22Rv1 (cell line): ENCODE results near the gene MAST4.

Experiments
- H3K27ac ChIP-seq: fragments of 450-650 bp; 2 replicates; pipeline ENCODE4 v1.5.1; 2017
- ZFX ChIP-seq: fragments of 450-650 bp; IDR thresholded peaks from 2 replicates; pipeline ENCODE4 v1.6.1; 2017; ENCODE audit warnings: antibody characterized with exemption, borderline replicate concordance
- TF ChIP-seq, protein P1 (sequence below): fragments of 450-650 bp; IDR thresholded peaks from 2 replicates; pipeline ENCODE4 v1.5.1; 2017; ENCODE audit warnings: mild to moderate bottlenecking

MAST4 gene

DNA sequence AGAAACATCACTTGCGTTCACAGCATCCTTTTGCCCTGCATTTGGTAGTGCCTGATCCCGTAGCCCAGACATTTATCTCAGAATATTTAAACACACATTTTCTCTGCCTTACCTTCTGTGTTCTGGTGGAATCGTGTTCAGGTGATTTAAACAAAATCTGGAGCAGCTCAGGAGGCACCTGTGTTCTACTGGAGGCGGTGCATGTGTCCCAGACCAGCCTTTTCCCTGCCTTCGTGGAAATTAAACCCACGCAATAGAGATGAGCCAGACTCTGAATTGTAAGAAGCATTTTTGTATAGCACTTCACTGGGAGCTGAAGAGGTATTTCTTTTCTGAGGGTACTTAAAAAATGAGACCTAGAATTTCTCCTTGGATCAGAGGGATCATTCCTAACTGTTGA, 212.5 kb downstream of the MAST4 start:
- TF ChIP-seq, protein P1, sequence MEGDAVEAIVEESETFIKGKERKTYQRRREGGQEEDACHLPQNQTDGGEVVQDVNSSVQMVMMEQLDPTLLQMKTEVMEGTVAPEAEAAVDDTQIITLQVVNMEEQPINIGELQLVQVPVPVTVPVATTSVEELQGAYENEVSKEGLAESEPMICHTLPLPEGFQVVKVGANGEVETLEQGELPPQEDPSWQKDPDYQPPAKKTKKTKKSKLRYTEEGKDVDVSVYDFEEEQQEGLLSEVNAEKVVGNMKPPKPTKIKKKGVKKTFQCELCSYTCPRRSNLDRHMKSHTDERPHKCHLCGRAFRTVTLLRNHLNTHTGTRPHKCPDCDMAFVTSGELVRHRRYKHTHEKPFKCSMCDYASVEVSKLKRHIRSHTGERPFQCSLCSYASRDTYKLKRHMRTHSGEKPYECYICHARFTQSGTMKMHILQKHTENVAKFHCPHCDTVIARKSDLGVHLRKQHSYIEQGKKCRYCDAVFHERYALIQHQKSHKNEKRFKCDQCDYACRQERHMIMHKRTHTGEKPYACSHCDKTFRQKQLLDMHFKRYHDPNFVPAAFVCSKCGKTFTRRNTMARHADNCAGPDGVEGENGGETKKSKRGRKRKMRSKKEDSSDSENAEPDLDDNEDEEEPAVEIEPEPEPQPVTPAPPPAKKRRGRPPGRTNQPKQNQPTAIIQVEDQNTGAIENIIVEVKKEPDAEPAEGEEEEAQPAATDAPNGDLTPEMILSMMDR, result no peak
- TF ChIP-seq ZFX, result no peak
- H3K27ac ChIP-seq, result no peak overlapping the region

DNA sequence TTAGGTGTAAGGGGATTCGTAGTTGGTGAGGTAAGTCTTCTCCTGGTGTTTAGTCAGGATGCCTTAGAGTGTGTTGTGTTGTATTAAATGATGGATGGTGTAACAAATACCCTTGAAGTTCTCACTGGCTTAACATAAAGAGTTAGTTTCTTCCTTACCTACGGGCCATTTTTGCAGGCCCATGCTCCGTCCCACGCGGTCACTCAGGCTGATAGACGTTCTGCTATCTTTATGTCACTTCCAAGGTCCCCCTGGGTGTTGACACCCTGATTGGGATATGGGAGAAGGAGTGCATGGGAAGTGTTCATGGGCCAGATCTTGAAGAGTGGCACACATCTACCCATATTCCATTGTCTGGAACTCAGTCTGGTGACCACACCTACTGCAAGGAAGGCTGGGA, 214.0 kb downstream of the MAST4 start:
- TF ChIP-seq ZFX, result no peak
- TF ChIP-seq, protein P1, result no peak
- no peak overlapping the region for H3K27ac ChIP-seq

DNA sequence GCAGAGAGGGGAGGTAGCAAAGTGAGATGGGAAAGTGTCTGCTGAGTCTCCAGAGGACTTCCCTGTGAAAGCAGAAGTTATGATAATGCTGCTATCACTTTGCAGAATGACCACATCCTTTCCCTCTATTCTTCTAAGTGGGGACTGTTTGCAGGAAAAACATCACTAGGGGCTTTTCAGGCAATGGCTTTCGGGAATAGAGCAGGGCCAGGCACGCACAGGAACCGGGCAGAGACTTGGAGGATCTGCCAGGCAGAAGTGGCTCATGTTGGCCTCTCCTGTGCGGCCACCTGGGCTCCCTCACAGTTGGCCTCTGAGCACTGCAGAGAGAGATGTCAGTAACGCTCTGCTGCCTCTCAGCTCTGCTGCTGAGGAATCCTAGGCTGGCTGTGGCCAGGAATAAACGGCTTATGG, 214.7 kb downstream of the MAST4 start:
- TF ChIP-seq ZFX, result no peak
- TF ChIP-seq, protein P1, result no peak
- no peak overlapping the region for H3K27ac ChIP-seq

DNA sequence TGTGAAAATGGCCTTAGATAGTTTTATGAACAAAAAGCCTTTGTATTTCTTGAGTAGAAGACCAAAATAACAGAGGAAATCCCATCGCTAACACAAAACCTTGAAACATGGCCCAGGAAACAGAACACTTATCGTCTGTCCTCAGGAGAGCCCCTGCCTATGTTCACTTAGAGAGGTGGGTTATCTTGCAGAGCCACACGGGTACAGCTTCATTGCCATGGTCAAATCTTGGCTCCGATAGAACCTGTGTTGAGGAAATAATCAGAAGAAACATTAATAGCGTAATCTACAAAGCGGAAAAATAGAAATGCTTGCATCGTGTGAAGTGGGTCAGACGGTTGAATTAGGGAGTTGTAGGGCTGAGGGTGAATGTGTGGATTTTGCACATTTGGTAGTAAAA, 216.1 kb downstream of the MAST4 start:
- no peak for TF ChIP-seq ZFX
- TF ChIP-seq, protein P1, result no peak
- H3K27ac ChIP-seq, result no peak overlapping the region

DNA sequence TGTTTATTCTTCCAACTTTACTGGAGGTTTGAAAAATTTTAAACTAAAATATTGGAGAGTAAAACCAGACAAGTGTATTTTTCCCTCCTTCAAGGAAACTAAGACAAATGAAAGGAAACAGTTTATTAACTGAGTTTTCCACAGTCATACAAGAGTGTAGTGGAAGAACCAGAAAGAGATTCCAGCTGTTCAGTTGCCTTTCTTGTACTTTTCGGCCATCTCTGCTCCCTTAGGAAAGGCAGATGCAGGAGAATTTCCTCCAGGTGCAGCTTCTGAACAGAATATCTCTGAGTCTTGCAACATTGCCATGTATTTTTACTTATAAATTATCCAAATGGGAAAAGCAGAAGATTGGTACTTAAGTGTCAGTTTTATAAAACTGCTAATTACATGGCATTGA, 217.1 kb downstream of the MAST4 start:
- H3K27ac ChIP-seq, result no peak overlapping the region
- TF ChIP-seq ZFX, result no peak
- TF ChIP-seq, protein P1, result no peak

DNA sequence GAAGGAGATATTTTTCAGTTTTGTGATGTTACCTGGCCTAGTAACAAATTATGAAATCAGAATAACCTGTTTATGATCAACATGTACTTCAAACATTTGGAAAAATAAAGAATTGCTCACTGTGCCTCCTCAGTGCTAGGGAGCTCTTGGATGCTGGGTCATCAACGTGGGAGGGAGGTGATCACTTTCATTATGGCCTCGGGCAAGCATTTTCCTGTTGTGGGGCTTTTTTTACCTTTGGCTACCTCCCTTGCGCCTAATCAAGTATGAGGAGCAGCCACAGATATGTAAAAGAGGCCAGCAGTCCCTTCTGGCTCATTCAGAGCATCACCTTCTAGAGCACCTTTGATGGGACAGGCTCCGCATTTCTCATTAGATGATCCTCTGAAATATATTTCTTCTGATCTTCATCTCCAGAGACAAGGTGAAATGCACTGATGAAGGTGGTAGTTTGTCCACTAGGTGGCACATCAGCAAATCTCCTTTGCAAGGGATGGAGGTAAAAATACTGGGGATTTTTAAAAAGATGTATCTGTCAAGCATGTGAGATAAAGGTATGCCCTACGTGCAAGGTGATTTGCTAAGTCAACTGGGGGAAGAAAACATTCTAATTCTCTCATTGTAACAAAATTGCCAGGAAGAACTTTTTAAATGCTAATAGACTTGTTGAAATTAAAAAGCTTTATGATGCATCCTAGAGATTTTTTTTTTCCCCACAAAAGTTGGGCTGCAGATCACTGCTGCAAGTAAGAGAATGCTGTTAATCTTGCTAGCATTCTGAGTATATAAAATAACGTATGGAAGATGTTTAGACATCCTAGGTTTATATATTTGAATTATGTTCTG, 218.2 kb downstream of the MAST4 start:
- H3K27ac ChIP-seq, result no peak overlapping the region
- TF ChIP-seq, protein P1, result peak; percentile 89
- no peak for TF ChIP-seq ZFX

DNA sequence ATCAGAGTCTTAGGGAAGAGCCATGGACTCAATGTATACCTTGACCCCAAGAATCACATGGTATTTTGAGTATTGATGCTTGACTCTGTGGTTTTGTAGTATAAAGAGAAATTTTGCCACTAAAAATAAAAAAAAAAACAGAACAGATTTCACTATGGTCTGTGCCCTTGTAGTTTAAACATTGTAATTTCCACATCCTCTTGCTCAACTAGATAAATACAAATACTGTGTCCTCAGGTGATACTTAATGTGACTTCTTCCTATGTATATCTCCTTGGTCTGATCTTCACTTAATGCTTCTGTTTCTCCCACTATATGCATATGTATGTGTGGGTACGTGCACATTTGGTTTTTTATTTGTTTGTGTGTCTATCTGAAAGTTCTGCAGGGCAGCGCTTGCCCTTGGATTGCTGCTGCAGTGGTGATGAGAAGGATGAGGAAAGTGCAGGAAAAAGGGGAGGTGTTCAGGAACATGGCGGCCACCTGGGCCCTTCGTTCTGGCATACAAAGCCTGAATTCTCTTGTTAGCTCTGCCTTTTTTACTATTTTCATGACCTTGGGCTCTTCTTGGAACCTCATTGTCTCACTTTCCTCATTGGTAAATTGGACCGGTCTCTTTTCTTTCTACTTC, 222.2 kb downstream of the MAST4 start:
- no peak for TF ChIP-seq ZFX
- TF ChIP-seq, protein P1, result no peak

More for the DNA sequence above, 222.2 kb downstream of the MAST4 start:
- H3K27ac ChIP-seq, result no peak overlapping the region
